ENCODE data around the gene CHD3.

CHD3 gene

DNA sequence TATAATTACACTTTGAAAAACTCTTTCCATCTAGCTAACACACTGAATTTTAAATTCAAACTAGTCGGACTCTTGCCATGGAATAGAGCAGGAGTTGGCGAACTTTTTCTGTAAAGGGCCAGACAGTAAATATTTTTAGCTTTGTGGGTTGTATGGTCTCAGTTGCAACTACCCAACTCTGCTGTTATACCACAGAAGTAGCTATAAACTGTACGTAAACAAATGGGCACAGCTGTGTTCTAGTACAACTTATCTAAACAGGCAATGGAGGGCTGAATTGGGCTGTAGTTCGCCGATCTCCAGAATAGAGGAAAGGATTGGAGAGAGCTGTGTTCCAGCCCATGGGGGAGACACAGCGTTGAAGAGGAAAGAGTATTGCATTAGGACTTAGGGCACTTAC is 52.2 kb downstream of the CHD3 start:
- Histone ChIP-seq H3K27me3 (ENCODE audit: insufficient read depth, poor library complexity, severe bottlenecking) (no peaks in the 10 kb centered on the region), H3K27ac (replicated peaks) (no peak overlapping the region), H3K4me3 (replicated peaks; ENCODE audit: insufficient read depth, low read length) (no peak overlapping the region)
- TF ChIP-seq, protein P1, sequence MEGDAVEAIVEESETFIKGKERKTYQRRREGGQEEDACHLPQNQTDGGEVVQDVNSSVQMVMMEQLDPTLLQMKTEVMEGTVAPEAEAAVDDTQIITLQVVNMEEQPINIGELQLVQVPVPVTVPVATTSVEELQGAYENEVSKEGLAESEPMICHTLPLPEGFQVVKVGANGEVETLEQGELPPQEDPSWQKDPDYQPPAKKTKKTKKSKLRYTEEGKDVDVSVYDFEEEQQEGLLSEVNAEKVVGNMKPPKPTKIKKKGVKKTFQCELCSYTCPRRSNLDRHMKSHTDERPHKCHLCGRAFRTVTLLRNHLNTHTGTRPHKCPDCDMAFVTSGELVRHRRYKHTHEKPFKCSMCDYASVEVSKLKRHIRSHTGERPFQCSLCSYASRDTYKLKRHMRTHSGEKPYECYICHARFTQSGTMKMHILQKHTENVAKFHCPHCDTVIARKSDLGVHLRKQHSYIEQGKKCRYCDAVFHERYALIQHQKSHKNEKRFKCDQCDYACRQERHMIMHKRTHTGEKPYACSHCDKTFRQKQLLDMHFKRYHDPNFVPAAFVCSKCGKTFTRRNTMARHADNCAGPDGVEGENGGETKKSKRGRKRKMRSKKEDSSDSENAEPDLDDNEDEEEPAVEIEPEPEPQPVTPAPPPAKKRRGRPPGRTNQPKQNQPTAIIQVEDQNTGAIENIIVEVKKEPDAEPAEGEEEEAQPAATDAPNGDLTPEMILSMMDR (IDR thresholded peaks at IDR 0.05; ENCODE audit: insufficient read depth, low read length) = no peak
- TF ChIP-seq POLR2AphosphoS5 (IDR thresholded peaks at IDR 0.05; ENCODE audit: low read depth) (no peak), SPI1 (IDR thresholded peaks at IDR 0.05; ENCODE audit: borderline replicate concordance, low read depth) (no peak), GABPA (IDR thresholded peaks at IDR 0.05; ENCODE audit: low read depth) (no peak)
- TF ChIP-seq, protein P2, sequence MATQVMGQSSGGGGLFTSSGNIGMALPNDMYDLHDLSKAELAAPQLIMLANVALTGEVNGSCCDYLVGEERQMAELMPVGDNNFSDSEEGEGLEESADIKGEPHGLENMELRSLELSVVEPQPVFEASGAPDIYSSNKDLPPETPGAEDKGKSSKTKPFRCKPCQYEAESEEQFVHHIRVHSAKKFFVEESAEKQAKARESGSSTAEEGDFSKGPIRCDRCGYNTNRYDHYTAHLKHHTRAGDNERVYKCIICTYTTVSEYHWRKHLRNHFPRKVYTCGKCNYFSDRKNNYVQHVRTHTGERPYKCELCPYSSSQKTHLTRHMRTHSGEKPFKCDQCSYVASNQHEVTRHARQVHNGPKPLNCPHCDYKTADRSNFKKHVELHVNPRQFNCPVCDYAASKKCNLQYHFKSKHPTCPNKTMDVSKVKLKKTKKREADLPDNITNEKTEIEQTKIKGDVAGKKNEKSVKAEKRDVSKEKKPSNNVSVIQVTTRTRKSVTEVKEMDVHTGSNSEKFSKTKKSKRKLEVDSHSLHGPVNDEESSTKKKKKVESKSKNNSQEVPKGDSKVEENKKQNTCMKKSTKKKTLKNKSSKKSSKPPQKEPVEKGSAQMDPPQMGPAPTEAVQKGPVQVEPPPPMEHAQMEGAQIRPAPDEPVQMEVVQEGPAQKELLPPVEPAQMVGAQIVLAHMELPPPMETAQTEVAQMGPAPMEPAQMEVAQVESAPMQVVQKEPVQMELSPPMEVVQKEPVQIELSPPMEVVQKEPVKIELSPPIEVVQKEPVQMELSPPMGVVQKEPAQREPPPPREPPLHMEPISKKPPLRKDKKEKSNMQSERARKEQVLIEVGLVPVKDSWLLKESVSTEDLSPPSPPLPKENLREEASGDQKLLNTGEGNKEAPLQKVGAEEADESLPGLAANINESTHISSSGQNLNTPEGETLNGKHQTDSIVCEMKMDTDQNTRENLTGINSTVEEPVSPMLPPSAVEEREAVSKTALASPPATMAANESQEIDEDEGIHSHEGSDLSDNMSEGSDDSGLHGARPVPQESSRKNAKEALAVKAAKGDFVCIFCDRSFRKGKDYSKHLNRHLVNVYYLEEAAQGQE (IDR thresholded peaks at IDR 0.05; ENCODE audit: insufficient replicate concordance, low read depth) = no peak
- DNase-seq (ENCODE audit: low read depth in 1 of 2, low spot score in 1 of 2) = no peak

DNA sequence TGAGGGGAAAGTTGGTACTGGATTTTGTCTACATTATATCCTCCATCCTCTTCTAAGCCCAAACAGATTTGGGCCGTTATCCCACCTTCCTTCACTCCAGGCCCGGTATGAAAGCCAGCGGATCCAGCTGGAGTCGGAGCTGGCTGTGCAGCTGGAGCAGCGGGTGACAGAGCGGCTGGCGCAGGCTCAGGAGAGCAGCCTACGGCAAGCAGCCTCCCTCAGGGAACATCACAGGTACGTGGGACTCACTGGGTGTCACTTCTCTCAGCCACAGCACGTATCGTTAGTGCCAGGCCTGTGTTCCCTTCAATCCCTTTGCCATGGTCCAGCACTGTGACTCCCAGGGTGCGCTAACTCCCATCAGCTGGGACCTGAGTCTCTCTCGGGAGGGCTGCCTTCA is 54.7 kb downstream of the CHD3 start:
- TF ChIP-seq GABPA (IDR thresholded peaks at IDR 0.05; ENCODE audit: low read depth) (no peak), POLR2AphosphoS5 (IDR thresholded peaks at IDR 0.05; ENCODE audit: low read depth) (no peak), SPI1 (IDR thresholded peaks at IDR 0.05; ENCODE audit: borderline replicate concordance, low read depth) (no peak)
- TF ChIP-seq, protein P2 (IDR thresholded peaks at IDR 0.05; ENCODE audit: insufficient replicate concordance, low read depth) = no peak
- TF ChIP-seq, protein P1 (IDR thresholded peaks at IDR 0.05; ENCODE audit: insufficient read depth, low read length) = no peak
- no peak for DNase-seq (ENCODE audit: low read depth in 1 of 2, low spot score in 1 of 2)
- H3K4me3 ChIP-seq (replicated peaks; ENCODE audit: insufficient read depth, low read length) = no peak overlapping the region
- H3K27me3 ChIP-seq (ENCODE audit: insufficient read depth, poor library complexity, severe bottlenecking) = no peaks in the 10 kb centered on the region
- H3K27ac ChIP-seq (replicated peaks) = no peak overlapping the region

- no peak overlapping the region for H3K4me3 ChIP-seq (replicated peaks; ENCODE audit: insufficient read depth, low read length)
- TF ChIP-seq, protein P2 (IDR thresholded peaks at IDR 0.05; ENCODE audit: insufficient replicate concordance, low read depth) = no peak
- TF ChIP-seq POLR2AphosphoS5 (IDR thresholded peaks at IDR 0.05; ENCODE audit: low read depth) = no peak
- TF ChIP-seq, protein P1 (IDR thresholded peaks at IDR 0.05; ENCODE audit: insufficient read depth, low read length) = no peak
- TF ChIP-seq SPI1 (IDR thresholded peaks at IDR 0.05; ENCODE audit: borderline replicate concordance, low read depth) = no peak
- TF ChIP-seq GABPA (IDR thresholded peaks at IDR 0.05; ENCODE audit: low read depth) = no peak
- no peak for DNase-seq (ENCODE audit: low read depth in 1 of 2, low spot score in 1 of 2)
- no peak overlapping the region for H3K27ac ChIP-seq (replicated peaks)
- no peaks in the 10 kb centered on the region for H3K27me3 ChIP-seq (ENCODE audit: insufficient read depth, poor library complexity, severe bottlenecking)
These were observed 55.7 kb downstream of the CHD3 start for GRCh38 chr17:7944326-7944725.

Data from HL-60 (cell line).